GM19043 (cell line): Measurements from ENCODE around the gene TMA7.

Source experiments
- ATAC-seq: cut with Tn5 transposase; IDR thresholded peaks from one replicate; pipeline ENCODE4 v1.9.1; 2021; ENCODE audit warnings: low read depth; ENCODE audit not compliant: unreplicated experiment

Gene TMA7

GRCh38 chr3:48408823-48409281, 31.2 kb upstream of the TMA7 start:
- ATAC-seq, result no peak

- no peak for ATAC-seq
Measured at GRCh38 chr3:48409291-48410201, 30.5 kb upstream of the TMA7 start.

- no peak for ATAC-seq
Measured at GRCh38 chr3:48410205-48411040, 29.6 kb upstream of the TMA7 start.

- no peak for ATAC-seq
Measured at GRCh38 chr3:48411041-48411588, 28.9 kb upstream of the TMA7 start.

- ATAC-seq, result no peak
Measured at GRCh38 chr3:48411606-48412374, 28.3 kb upstream of the TMA7 start.

- no peak for ATAC-seq
Measured at GRCh38 chr3:48412375-48413001, 27.6 kb upstream of the TMA7 start.

GRCh38 chr3:48413086-48413485, 27.0 kb upstream of the TMA7 start:
- ATAC-seq, result no peak

GRCh38 chr3:48413611-48414010, 26.4 kb upstream of the TMA7 start:
- no peak for ATAC-seq

- ATAC-seq, result no peak
Measured at GRCh38 chr3:48414376-48415250, 25.4 kb upstream of the TMA7 start.

- no peak for ATAC-seq
Measured at GRCh38 chr3:48415251-48415953, 24.7 kb upstream of the TMA7 start.

GRCh38 chr3:48416091-48416505, 24.0 kb upstream of the TMA7 start:
- no peak for ATAC-seq

GRCh38 chr3:48416546-48416945, 23.5 kb upstream of the TMA7 start:
- no peak for ATAC-seq

- ATAC-seq, result no peak
Measured at GRCh38 chr3:48417529-48418108, 22.4 kb upstream of the TMA7 start.

GRCh38 chr3:48418140-48418539, 21.9 kb upstream of the TMA7 start:
- no peak for ATAC-seq

- ATAC-seq, result no peak
Measured at GRCh38 chr3:48418651-48419050, 21.4 kb upstream of the TMA7 start.

GRCh38 chr3:48419149-48419548, 20.9 kb upstream of the TMA7 start:
- ATAC-seq, result no peak

GRCh38 chr3:48419597-48419996, 20.5 kb upstream of the TMA7 start:
- no peak for ATAC-seq

- ATAC-seq, result no peak
Measured at GRCh38 chr3:48420561-48420960, 19.5 kb upstream of the TMA7 start.
